Activated CD4-positive, alpha-beta T cell treated with anti-CD3 and anti-CD28 coated beads, Interleukin-2, Interleukin-4, amounts not matched to agents 100 ng/mL and 50 ng/mL, durations not matched to agents 16 hours and 8 hours (primary cell): ENCODE results near the gene AARS1.
"Not testable (repeated sequence)": the region's sequence is repeated elsewhere in the genome, so short reads cannot be mapped to it uniquely, and the experiment has no call there.

ENCODE experiments used
- DNase-seq: peaks from one replicate; pipeline ENCODE4 v3.0.0-alpha.2; 2020; ENCODE audit warnings: low spot score

Gene AARS1

DNA sequence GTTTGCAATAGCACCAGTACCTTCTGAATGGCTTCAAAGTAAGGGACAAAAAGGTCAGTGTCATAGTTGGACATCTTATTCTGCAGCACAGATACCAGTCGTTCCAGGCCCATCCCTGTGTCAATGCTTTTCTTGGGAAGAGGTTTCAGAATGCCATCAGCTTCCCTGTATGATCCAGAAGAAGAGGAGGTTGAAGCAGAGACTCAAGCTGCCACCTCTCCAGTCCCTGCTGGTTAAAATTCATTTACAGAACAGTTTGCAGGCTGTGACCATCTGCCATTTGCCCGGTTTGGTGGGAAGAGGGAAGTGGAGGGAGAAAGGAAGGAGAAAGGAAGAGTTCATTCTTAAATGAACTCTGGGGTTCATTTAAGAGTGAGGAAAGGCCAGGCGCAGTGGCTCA is 19.1 kb downstream of the AARS1 start:
- no peak for DNase-seq

DNA sequence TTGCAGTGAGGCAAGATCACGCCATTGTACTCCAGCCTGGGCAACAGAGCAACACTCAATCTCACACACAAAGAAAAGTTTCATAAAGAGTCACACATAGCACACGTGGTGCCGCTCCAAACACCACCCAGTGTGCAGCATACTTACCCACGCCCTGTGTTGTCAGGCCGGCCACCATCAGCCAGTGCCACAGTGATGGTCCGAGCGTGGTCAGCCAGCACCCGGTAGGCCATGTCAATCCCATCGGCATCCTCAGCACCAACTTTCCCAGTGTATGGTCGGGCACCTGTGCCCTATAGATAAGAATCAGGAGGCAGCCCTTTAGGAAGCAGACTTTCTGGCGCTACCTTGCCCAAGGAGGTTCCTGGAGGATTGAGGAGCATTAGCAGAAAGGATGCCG is 19.8 kb downstream of the AARS1 start:
- DNase-seq, result no peak

DNA sequence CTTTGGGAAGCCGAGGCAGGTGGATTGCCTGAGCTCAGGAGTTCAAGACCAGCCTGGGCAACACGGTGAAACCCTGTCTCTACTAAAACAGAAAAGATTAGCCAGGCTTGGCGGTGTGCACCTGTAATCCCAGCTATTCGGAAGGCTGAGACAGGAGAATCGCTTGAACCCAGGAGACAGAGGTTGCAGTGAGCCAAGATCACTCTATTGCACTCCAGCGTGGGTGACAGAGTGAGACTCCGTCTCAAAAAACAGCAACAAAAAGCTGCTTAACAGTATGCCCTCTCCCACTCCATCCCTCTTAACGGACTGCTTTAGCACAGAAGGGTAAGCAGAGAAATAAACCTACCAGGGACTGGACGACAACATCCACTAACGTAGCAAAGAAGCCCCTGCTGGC is 21.4 kb downstream of the AARS1 start:
- not testable (repeated sequence) for DNase-seq

DNA sequence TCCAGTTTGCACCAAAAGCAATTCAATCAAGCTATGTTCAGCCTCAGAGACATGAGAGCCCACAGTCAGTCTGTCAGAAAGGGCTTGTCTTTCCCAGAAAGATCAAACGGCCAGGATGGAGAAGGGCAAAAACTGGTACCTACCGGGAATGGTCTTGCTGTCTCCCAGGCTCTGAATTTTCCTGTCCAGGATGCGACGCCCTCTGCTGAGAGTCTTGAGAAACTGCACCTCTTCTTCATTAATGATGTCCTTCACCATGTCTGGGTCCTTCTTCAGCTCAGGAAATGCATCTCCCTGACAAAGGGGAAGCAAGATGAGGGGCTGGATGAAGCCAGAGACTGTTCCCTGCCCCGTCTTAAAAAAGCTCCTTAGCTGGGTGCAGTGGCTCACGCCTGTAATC is 21.8 kb downstream of the AARS1 start:
- DNase-seq, result peak; percentile 24

DNA sequence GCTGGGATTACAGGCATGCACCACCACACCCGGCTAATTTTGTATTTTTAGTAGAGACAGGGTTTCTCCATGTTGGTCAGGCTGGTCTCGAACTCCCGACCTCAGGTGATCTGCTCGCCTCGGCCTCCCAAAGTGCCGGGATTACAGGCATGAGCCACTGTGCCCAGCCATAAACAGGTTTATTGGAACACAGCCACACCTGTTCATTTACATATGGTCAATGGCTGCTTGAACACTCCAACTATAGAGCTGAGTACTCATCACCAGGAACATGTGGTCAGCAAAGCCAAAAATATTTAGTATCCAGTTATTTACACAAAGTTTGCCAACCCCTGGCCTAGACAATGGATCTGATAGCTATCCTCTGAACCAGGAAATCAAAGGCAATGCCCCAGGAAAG is 29.4 kb downstream of the AARS1 start:
- not testable (repeated sequence) for DNase-seq

DNA sequence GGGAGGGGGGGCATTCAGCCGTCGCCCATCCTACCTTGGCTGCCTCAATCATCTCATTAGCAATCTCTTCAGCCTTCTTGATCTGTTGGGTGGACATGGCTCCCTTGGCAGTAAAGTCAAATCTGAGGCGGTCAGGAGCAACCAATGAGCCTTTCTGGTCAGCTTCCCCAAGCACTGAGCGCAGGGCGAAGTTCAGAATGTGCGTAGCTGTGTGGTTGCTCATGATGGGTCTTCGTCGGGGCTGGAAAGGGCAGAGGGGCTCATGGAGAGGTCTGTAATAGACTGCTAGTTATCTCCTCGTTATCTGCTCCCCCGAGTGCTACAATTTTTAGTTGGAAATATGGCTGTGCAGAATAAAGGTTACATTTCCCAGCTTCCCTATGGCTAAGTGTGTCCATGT is 30.4 kb downstream of the AARS1 start:
- no peak for DNase-seq

DNA sequence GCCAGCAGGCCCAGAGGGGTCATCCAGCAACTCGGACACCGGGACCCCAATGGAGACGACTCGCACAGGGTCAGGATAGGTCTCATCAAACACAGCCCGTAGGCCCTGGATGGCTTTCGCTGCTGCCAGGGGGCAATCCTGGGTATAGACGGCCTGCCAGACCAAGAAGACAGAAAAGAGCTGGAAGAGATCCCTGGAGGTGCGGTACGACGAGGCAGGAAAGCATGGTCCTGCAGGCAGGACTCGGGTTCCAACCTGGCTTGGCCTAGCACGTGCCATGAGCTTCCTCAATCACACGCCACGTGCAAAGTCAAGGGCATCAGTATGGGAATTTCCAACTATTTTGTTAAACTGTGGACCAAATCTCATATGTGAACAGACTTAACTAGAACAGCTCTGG is 31.2 kb downstream of the AARS1 start:
- no peak for DNase-seq

DNA sequence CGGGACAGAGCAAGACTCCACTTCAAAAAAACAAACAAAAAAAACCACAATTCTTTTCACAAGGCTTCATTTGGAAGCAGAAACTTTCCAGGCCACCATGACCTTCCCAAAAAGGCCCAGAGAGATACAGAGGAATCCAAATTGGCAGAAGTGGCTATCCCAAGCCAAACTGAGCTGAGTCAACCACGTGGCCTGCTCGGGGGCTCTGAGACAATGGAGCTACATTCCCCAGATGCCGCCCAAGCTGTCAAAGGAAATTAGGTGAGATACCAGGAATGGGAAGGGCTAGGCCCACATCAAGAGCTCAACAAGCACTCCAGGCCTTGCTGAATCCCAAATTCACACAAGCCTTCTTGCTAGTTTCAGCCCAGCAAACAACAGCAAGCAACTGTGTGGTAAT is 31.9 kb downstream of the AARS1 start:
- DNase-seq, result no peak

DNA sequence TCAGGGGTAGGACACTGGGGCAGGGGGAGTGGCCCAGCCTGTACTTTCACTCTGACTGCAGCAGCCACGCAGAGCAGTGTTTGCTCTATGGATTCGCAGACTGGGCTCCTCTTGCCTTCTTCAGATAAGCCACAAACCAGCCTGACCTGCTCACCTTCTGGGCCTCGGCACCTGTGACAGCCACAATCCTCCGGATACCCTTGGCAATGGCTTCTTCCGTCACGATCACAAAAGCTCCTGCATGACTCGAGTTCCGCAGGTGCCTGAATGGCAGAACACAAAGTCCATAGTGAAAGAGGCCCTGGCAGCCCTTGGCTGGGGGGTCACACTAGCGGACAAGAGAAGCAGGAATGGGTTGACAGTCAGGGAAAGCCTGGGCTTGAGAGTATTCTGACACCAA is 33.7 kb downstream of the AARS1 start:
- DNase-seq, result no peak

DNA sequence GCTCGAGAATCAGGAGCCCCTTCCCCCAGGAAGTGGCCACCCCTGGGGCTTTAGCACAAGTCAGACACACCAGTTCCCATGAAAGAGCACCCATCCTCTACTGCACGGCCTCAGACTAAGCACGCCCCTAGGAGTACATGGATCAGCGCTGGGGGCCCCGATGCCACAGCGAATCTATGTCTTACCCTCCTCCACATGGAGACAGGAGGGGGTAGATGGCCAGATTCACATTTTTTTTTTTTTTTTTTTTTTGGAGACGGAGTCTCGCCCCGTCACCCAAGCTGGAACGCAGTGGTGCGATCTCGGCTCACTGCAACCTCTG is 34.4 kb downstream of the AARS1 start:
- DNase-seq, result no peak

DNA sequence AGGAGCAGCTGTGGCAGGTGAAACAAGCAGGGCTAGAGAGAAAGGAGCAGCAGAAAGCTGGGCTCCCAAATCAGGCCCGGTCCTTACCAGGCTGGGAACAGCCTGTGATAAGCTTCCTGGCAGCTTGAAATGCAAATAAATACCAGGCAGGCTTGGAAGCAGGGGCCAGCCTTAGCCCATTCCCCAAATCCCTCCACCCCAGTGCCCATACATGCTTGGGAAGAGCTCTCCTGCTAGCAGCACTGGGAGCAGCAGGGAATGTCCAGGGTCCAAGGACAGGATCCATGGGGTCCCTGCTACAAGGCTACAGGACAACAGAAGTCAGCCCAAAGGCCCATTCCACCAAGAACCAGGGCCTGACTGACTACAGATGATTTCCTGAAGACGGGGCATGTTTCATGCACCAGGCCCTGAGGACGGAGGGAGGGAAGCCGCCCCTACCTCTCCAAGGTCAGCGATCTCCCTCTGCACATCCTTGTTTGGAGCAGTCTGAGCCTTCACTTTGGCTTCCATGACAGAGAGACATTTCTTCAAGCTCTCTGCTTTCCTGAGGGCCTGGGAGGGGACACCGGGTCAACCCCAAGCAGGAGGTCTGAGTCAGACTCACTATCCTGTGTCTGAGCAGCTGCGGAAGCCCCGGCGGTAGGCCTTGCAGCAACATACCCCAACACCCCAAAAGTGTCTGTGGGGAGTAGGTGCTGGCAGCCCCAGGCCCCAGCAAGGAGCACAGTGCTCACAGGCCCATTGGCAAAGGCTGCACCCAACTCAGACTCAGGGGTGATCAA is 34.9 kb downstream of the AARS1 start:
- no peak for DNase-seq

DNA sequence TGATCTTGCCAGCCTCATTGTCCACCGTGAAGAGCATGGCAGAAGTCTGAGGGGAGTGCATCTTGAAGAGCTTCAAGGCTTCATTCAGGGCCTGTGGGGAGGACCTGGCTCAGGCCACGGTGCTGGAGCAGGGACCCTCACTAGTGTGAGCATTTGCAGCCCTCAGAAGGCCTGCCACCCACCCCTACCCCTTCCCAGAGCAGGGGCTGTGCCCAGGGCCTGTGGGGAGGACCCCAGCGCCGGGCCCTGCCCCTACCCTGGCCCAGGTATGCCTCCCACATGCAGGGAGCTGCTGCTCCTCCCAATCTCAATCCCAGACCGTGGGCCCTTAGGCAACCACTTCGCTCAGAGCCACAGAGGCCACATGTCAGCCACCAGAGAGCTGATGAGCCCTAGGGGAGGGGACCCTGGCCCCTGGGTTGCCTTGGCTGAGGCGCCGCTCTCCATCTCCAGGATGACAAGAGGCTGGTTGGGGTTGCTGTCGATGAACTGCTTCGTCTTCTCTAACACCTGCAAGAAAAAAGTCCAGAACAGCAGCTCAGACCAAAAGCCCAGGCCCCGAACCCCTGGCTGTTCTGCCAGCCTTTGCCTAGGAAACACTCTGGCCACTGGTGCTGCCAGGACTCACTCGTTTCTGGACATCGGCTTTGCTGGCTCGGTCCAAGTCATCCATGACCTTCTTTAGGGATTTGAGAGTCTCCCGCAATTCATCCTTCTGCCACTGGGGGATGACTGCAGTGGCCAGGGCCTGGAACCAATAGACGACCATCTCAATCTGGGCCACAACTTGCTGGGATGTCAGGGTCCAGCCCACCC is 35.8 kb downstream of the AARS1 start:
- peak; percentile 44 for DNase-seq

DNA sequence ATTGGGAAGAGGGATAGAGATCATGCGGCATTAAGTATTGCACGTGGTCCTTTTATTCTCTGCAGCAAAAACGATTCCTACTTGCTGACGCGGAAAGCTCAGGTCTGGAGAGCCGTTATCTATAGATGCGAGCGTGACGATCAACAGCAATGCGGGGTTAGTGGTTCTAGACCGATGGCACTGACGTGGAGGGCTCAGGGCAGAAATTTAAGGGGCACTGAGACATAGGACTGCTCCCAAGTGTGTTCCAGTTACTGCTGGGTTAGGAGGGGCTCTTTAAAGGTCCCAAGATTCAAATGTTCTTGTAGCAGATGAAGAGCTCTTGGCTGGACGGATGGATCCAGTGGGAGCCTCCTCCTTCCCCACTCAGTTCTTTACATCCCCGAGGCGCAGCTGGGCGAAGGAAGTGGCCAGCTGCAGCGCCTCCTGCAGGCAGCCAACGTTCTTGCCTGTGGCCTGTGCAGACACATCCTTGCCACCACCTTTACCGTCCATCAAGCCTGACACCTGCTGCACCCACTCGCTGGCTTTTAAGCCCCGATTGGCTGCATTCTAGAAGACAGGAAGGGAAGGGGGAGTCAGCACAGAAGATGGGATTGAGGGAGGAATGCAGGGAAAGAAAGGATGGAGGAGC is 36.8 kb downstream of the AARS1 start:
- peak; percentile 20 for DNase-seq

DNA sequence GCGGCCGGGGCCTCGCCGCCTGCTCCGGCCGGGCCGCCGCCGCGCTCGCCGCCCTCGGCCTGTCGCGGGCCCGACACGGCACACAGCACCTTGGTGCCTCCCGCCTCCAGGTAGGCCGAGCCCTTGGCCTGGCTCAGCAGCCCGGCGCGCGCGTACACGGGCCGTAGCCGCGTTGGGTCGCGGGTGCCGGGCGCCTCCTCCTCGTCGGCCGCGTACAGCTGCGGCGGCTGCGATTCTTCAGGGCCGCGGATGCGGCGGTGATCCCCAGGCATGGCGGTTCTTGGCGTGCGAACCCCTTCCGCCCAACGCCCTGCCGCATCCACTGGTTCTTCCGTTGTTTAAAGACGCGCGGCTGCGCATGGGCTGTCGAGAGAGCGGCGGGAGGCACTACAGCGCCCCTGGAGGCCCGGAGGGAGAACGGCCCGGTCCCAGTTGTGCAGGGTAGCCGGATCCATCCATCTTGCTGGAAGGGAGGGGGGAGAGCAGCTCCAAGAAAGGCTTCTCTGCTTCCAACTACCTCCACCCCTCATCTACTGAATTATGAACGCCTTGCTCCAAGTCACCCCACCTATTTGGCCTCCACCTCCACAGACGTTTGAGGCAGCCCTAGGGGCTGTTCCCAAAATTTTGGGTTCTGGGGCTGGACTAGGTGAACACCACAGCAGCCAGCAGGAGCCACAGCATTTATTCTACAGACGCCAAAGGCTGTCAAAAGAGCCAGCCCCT is 37.5 kb downstream of the AARS1 start, which contains the start of gene EXOSC6:
Gene EXOSC6, minus strand, starts transcription at position 312 of the 726 bp plus-strand sequence. Its CDS starts 40 bp downstream, at position 272.
- peak; percentile 96 for DNase-seq

DNA sequence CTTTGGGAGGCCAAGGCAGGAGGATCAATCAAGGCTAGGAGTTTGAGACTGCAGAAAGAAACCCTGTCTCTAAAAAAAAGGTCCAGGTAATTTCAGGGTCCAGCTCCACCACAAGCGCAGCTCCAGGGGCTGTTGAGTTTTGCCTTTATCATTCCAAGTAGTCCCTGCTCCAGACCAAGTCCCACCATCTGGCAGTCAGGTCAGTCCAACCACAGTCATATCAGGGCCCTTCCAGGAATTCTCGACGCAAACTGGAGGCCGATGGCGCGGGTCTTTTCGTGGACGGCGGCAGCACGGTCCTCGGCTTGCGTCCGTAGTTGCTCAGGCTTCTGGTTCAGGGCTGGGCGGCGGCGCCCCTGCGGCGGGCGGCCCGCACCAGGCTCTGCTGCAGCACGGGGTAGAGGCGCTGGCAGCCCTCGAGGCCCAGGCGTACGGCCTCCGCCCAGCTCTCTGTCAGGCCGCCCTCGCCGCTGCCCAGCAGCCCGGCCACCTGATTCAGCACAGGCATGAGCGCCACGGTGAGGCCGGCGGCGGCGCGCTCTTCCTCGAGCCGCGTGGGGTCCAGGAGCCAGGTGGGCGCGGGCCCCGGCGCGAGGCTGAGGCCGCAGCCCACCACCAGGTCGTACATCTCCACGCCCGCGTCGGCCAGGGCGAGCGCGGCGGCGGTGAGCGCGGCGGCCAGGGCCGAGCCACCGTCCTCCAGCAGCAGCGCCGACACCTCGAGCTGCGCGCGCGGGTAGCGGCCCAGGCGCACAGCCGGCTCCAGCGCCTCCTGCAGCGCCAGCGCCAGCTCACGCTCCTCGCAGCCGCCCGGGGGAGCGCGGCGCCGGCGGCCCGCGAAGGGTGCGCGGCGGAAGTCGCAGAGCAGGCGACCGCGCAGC is 38.3 kb downstream of the AARS1 start:
- peak; percentile 21 for DNase-seq

DNA sequence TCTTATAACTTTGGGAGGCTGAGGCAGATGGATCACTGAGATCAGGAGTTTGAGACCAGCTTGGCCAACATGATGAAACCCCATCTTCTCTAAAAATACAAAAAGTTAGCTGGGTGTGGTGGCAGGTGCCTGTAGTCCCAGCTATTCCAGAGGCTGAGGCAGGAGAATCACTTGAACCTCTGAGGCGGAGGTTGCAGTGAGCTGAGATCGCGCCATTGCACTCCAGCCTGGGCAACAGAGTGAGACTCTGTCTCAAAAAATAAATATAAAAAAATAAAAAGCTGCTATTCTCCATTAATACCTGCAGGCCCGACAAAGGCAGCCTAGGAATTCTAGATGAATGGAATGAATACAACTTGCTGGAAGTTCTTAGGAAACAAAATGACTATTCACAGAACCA is 39.6 kb downstream of the AARS1 start:
- not testable (repeated sequence) for DNase-seq

DNA sequence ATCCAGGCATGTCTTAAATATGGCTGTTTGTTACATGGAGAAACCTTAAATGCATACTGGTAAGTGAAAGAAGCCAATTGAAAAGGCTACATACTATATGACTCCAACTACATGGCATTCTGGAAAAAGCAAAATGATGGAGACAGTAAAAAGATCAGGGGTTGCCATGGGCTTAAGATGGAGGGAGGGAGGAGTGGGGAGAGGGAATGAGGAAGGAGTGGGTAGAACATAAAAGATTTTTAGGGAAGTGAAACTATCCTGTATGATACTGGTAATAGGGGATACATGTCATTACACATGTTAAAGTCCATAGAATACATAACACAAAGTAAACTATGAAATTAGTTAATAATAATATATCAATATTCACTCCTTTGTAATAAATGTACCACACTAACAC is 50.5 kb downstream of the AARS1 start:
- not testable (repeated sequence) for DNase-seq

DNA sequence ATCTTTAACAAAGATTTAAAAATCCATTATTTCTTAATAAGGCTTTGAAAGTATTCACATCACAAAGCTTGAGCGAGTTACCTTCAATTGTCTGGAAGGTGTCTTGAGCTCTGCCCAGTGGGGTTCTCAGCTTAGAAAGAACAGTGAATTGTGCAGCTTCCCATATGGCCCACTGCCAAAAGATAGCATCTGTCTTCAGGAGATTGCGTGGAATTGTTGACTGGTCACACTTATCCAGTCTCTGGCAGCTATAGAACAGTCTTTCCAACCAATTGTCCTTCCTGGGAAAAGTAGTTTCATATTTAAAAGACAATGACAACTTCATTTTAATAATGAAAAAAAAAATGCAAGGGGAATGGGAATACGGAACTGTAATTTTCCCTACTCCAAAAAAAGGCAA is 57.5 kb downstream of the AARS1 start:
- not testable (repeated sequence) for DNase-seq

DNA sequence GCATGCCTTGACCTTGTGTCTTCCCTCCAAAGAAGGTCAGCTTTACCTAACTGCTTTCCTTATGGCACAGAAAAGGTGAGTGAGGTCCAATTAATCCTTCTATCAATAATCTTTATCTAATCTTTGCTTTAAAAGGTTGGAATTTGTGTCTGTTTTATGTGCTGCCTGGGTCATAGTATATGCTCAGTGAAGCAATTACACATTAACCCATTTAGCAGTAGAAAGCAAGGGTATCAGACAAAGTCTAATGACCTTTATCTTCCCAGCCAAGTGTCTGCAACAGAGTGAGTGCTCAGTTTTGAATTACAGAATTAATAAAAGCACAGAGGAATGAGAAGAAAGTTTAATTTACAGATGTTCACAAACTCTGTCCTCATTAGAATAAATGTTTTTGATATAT is 63.3 kb downstream of the AARS1 start:
- DNase-seq, result not testable (repeated sequence)

DNA sequence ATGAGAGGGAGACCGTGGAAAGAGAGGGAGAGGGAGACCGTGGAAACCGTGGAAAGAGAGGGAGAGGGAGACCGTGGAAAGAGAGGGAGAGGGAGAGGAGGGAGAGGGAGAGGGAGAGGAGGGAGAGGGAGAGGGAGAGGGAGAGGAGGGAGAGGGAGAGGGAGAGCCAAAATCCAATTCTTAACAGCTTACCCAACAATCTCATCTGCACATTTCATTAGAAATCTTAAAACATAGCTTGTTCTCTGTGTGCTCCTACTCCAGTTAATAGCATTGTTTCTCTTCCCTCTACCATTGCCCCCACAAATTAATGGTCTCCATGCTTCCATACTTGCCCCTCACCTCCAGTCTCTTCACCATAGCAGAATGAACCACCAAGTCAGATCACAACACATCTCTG is 63.9 kb downstream of the AARS1 start:
- not testable (repeated sequence) for DNase-seq

DNA sequence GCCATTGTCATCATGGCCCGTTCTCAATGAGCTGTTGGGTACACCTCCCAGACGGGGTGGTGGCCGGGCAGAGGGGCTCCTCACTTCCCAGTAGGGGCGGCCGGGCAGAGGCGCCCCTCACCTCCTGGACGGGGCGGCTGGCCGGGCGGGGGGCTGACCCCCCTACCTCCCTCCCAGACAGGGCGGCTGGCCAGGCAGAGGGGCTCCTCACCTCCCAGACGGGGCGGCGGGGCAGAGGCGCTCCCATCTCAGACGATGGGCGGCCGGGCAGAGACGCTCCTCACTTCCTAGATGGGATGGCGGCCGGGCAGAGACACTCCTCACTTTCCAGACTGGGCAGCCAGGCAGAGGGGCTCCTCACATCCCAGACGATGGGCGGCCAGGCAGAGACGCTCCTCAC is 64.7 kb downstream of the AARS1 start:
- DNase-seq, result not testable (repeated sequence)
